ENCODE data around the gene NLGN4X.
"Not testable (repeated sequence)": the region's sequence is repeated elsewhere in the genome, so short reads cannot be mapped to it uniquely, and the experiment has no call there.

Gene NLGN4X

DNA sequence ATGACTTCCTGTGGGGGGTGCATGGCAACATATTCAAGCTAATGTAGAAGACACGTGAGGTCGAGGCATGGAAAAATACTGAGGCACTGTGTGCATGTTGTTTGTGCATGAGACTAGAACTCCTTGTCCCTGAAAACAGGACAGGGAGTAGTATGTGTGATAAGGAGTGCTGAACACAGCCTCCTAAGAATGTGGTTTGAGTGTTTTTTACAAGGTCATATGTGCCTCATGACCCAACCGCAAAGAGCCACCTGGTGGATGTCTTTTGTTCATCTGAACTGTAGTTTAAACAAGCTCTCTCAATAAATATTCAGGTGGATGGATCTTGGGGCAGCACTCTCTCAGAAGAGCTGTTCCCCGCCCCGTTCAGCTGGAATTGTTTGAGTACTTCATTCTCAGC lies 226.6 kb downstream of the NLGN4X start:
- no peak for DNase-seq

DNA sequence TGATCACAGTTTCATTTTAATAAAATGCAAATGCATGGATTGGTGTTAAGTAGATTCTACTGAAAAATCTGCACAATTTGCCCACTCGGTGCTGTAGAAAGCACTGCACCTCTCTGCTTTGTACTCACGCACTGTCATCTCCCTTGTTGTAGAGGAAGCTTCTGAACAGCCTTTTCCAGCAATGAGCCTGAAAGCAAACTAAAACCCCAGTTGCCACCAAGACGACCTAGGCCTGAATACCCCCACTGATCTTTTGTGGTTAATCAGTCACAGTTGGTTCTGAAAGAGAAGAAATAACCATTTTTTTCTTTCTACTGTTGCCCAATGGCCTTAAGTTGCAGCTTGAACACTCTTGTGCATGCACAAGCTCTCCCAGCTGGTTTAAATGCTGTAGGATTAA lies 229.8 kb downstream of the NLGN4X start:
- DNase-seq = no peak

DNA sequence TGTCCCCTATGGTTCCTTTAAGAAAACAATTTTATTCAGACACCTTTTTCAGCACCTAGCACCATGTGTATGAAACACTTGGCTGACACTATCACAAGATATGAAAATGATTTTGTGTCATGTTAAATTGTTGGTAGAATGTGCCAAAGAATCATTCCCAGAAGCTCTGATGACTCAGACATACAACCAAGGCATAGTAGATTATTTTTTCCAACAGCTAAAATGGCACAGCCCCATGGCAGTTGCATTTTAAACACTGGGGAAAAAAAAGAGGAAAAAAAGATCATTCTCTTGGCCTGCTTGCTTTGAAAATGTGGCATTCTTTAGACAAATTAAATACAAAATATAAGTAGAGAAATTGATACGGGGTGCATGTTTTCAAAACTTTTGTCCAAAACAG lies 230.2 kb downstream of the NLGN4X start:
- DNase-seq = no peak

DNA sequence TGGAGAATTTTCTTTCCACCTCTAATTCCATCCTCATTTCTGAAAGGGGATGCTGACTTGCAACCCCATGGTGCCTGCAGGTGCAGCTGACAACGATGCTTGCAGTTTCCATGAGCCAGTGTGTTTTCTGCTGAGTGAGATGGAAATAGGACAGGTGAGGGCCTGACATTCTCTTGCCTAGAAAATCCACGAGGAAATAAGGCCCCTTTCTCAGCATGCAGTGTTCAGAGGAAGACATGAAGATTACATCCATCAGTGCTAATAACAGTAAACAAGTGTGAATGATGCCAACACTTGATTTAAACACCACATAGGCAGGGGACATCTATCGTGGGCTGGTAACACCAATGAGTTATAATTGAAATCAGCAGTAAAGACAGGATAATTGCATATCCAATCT lies 237.3 kb downstream of the NLGN4X start:
- DNase-seq = no peak

DNA sequence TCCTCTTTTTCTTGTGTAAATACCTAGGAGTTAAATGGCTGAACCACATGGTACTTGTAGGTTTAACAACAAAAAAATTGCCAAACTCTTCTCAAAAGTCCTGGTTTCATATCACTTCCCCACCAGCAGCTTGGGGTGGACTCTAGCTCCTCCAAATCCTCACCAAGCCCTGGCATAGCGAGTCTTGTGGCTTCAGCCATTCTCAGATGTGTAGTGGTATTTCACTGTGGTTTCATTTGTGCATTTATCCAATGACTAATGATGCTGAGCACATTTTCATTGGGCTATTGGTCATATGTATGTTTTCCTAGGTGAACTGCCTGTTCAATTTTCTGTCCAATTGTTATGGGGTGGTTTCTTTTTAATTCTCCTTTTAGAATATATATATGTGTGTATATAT lies 249.3 kb downstream of the NLGN4X start:
- no peak for DNase-seq

DNA sequence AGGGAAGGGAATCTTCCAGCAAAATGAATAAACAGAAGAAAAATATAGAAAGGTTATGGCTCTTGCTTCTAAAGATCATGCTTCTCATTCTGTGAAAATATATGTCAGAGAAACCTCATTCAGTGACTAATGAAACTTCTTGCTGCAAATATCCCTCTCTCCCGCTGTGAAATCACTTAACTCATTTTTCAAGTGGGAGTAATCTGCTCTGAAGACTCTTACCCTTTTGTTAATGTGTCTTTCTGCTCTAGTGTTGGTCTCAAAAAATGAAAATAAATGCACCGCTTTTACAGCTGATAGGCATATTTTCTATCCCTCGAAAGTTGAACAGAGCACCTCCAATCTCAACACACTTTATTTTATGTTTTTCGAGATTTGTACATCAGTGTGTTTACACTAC lies 252.3 kb downstream of the NLGN4X start:
- DNase-seq = no peak

DNA sequence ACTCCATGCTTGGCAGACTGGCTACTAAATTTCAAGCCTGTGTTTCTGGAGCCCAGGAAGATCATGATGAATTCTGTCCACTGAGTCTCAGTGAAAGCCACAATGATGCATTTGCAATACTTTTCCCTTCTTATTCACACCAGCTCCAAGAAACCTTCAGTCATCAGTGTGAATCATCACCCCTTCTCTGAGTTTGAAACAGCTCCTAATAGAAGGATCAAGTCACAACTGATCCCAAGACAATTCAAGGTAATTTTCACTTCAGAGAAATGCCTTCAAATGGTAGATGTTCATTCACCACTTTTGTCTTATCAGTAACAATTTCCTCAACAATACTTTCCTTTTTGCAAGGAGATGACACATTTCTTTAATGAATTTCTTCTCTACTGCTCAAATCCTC lies 257.4 kb downstream of the NLGN4X start:
- DNase-seq = no peak

DNA sequence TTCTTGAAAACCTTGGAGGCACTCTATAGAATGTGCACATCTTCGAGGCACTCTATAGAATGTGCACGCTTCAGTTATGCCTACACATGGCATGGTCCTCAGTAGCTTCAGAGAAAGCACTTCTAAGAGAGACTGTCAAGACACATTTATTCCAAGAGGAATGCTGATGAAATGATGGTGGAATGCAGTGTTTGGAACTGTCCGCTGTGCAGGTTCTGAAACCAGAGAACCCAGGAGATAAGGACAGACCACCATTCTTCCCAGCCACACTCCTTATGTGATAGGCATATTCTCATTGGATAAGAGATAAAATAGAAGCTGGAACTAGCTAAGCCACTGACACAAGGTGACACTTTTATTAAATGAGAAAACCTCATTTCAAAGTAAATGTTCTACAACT lies 263.3 kb downstream of the NLGN4X start:
- DNase-seq = no peak

DNA sequence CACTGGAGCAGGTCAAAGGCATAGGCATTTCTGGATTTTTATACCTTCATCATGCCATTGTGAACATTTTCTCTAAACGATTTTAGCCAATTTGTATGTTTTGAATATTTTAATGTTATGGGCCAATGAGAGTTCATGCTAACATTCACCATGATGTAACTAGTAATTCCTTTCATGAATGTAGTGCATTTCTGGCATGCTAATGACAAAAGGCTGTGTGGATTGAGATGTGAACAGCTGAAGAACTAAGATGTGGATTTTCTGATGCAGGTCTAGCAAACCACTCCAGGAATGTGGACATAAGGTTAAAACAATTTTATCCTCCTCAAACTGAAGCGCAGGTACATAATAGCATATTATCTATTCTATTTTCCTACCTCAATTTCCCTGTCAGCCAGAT lies 269.4 kb downstream of the NLGN4X start:
- no peak for DNase-seq

DNA sequence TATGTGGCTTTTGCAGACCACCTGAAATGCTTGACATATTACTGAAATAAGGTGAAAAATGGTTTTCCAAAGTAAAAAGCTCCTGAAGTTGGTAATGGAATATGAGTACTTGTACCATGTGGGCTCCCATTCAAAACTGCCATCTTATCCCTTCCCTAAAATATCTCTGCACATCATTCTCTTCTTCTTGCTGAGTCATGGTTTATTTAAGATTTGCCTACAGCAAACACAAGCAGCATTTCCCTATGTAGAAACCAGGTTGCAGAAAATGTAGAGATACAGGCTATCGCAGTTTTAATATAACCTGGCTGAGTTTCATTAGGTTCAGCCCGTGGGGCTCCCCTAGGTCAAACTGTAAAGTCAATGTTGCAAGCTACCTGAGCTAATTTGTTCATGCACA lies 270.1 kb downstream of the NLGN4X start:
- no peak for DNase-seq

DNA sequence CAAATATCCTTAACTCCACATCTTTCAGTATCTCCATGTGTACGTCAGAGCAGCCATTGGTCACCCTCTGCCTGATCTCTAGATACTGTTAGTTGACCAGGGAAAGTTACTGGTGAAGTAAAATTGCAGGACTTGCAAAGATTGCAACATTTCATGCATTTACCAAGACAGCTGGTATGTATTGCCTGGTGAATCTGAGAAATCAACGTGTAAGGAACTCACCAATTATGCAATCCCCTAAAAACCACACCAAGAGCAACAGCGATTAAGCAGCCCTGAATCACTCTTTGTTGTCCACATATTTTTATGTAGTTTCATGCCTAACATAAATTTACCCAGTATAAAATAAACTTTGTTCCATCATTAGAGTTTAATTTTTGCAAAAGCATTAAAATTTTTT lies 271.2 kb downstream of the NLGN4X start:
- DNase-seq = no peak

DNA sequence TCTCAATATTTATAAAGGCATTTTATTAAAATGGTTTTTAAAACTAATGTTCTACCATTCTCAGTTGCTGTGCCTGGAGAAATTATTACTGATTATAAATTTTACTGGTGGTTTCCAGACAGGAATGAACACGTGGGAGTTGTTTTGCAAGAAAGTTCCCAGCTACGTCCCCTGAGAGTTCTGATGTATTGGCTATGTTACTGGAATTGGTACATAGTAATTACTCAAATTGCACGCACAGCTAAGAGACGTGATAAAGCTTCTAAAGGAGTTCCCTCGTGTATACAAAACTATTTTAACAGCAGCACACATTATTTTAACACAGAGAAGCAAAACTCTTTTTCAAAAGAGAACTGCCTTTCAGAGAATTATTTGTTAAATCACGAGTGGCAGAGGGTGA lies 292.2 kb downstream of the NLGN4X start:
- DNase-seq = no peak

DNA sequence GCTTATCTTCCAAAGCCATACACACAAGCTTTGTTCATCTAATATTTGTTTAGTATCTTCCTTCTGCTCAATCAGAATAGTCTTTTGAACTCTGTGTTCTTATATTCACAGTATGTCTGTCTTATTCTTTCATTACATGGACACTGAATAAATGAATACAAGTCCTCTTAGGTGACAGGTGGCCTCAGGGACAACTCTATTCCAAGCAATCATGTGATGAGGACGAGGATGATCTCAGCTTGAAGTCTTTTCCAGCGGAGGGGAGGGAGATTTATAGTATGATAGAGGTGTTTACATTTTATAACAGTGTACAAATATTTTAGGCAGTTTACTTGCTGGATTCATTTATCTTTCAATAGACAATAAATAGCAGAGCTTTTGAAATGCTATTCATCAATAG lies 300.4 kb downstream of the NLGN4X start:
- no peak for DNase-seq

DNA sequence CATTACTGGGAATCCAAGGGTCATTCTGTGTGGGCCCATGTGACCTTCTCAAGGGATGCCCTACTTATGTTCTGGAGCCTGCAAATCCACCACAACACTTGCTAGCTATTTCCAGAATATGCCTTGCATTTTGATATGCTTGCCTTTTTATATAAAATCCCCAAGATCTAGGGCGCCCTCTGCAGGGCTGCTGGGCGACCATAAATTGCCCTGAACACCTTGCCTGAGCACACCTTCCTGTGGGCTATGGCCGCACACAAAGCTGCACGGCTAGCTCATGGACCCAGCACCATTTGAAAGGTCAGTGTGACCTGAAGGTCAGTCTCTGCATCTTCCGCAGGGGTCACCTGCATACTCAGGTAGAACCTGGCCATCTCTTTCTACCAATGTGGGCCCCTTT lies 311.7 kb downstream of the NLGN4X start:
- DNase-seq = no peak

DNA sequence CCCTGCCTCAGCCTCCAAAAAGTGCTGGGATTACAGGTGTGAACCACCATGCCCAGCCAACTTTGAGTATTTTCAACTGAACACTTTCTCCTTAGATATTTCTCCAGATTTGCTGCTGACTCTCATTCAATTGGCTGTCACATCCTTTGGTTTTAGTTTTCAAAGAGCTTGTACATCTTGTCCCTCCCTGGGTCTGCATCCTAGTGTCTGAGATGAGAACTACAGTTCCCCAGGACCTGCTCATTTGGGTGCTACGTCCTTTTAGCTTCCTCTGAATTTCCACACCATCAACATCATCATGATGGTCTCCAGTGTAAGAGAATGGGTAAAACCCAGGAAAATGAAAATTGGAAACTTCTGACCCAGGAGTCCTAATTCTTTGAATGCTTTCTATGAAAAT lies 312.9 kb downstream of the NLGN4X start:
- no peak for DNase-seq

DNA sequence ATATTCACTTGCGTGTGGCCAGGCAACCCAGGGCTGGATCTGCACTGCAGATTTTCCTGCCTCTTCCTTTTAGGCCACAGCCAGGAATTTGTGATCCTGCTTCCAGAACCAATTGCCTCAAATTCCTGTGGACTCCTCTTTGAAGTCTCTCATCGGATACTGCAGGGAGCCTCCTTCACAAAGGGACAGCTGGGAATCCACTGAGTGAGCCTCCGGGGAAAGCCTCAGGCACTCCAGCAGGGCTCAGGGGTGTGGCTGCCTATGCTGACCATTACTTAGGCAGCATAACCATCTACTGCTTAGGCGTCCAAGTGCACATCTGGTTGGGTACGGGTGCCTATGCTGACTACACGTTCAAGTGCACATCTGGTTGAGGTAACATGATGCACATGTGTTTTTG lies 321.5 kb downstream of the NLGN4X start:
- no peak for DNase-seq

DNA sequence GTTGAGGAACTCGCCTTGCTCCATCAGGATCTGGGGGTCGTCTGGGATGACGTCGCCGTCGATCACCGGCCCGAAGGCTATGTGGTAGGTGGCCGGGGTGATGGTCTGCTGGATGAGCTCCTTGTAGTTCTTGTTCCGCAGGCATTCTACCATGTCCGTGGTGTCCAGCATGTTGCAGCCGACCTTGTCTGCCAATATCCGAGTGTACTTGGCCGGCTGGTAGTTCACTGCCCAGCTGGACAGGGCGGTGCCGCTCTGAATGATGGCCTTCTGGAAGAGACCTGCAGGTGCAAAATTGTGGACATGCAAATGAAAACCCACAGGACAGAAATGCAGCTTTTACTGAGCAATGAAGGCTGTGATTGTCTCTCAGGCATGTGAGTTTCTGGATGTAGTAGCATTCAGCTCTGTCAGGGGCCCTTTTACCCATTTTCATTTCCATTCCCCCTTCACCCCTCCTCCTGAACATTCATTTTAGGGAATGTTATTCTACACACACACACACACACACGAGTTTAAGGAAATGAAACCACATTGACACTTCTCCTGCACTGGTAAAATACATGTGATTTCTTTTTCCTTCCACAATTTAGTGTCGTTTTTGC lies 325.0 kb downstream of the NLGN4X start:
- not testable (repeated sequence) for DNase-seq

DNA sequence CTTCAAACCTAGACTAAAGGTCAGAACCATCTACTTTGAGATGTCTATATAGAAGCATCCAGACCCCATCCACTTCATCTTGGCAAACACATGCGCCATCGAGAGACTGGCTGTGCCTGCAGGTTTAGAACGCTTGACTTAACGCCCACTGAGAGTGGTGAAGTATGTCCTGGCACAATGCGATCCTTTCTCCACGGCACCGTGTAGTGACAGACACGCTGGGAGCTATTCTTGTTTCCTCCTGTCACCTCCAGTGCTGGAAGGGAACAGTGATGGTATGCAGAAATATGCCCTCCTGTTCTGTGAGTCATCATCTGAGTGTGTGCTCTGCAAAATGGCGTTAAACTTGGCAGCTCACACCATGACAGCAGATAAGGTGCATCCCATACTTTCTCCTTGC lies 330.2 kb downstream of the NLGN4X start:
- no peak for DNase-seq

DNA sequence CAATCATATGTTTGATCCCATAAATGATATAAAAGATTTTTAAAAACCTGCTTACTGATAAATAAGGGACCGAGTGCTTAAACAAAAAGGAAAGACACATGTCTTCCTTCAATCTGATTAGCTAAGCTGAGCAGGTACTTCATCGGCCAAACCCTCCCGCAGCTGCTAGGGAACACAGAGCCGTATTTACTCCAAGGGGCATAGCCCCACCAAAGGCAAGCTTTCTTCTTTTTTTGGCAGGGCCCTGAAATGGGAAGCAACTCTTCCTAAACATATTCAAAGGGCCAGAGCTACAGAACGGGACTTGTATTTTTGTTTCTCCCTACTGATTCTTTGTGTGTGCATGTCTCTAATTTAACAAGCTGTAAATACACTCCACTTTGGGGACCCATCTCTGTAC lies 337.3 kb downstream of the NLGN4X start:
- no peak for DNase-seq

DNA sequence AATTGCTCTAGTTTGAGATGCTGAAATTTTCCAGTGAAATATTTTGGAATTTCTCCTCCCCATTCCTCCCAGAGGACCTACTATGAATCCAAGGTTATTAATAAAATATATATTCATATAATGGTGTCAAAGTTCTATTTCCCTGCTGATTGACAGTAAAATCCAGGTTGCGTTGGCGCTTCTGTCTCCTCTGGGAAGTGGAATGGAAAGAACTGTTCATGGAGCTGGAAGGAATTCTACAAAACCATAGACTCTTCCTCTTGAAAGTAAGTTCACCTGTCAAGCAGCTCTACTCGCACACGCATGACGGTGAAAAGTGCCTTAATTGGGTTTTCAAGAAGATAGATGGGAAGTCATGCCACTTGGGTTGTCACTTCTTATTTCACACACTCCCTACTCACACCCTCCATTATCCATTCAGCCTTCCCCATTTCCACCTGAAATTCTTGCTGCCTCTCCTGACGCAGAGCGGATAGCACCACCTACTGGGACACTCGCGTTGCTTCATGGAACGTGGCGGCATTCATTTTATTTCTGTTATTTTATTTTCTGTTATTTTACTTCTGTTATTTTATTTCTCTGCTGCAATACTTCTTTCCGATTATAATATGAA lies 351.6 kb downstream of the NLGN4X start:
- no peak for DNase-seq

DNA sequence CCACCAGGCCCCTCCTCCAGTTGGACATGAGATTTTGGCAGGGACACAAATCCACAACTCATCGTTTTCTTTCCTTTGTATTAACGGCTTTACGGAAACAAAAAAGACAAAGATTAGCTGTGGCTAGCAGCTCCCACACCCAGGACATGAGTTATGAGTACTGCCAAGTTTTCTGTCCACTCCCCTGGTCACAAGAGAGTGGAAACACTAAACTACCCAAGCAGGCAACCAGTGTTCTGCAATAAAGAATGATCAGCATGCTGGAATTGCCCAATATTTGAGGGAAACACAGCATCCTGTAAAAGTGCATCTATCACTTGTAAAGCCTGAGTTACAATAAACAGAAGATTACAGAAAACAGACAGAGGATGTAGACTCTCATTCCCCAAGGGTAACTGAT lies 358.4 kb downstream of the NLGN4X start:
- no peak for DNase-seq

DNA sequence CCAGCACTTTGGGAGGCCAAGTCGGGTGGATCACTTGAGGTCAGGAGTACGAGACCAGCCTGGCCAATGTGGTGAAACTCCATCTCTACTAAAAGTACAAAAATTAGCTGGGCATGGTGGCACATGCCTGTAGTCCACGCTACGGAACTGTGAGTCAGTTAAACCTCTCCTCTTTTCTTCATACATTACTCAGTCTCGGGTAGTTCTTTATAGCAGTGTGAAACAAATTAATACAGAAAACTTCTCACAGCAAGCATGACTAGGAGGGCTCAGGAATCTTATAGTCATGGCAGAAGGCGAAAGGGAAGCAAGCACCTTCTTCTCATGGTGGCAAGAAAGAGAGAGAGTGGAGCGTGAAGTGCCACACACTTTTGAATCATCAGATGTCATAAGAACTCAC lies 358.9 kb downstream of the NLGN4X start:
- no peak for DNase-seq

DNA sequence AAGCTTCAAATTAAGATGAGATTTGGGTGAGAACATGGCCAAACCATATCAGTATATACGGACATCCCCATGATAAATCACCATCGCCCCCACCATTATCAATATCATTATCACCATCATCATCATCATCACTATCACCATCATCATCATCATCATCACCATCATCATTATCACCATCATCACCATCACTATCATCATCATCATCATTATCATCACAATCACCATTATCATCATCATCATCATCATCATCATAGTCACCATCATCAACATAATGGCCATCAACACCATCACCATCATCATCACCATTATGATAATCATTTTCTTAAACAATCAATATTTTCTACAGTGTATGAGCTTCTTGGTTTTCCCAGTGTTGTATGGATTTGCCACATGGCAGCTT lies 360.9 kb downstream of the NLGN4X start:
- DNase-seq = no peak

DNA sequence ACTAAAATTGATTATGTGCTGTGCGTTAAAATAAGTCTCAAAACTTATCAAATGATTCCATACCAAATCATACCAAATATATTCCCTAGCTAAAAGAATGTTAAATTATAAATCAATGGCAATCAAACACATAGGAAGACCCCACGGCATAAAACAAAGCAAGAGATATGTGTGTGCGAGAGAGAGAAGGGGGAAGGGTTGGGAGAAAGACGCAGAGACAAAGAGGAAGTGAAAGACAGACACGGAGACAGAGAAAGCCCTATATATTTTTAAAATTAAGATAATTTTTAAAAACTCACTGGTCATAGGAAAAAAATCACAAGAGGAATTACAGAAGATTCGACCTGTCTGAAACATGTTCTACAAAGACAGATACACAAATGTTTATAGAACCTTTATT lies 371.4 kb downstream of the NLGN4X start:
- DNase-seq = no peak

DNA sequence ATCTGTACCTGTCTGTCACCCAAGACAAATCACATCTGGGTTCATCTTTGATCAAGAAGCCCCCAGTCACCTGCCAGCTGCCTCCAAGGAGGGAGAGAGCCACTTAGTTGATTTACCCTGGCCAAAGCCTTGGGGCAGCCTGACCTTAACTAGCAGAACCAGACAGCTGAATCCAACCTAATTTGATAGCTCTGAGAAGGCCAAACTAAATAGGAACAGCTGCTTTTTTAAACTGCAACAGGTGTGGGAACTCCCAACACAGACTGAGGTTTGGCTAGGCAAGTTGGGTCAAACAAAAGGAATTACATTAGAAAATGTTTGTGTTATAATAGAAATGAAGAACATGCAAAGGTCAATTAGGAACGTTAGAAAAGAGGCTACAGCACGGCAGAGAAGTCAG lies 375.7 kb downstream of the NLGN4X start:
- no peak for DNase-seq

DNA sequence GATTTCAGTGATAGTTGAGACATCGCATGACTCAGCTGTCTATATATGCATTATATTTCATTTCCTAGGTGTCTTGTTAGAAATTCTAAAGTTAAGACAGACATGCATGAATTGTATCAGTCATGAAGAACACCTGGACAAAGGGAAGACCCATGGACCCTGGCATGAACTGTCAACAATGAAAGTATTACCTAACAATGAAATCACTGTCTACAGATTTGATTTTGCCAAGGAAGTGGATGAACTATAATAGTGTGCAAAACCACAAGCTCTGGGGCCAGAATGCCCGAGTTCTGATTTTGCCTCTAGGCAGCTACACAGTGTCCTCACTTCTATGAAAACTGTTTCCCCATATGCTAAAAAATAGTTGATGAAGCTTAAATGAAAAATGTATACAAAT lies 386.1 kb downstream of the NLGN4X start:
- DNase-seq = no peak
